SU-DHL-6 (cell line): Measurements from ENCODE around the gene TANGO2.

Experiments used
- H2AFZ ChIP-seq: fragments of 200-600 bp; sonication (generic); 2 replicates; pipeline ENCODE4 v1.6.1; 2014; ENCODE audit warnings: low read depth, mild to moderate bottlenecking, moderate library complexity, mixed read lengths, antibody characterized with exemption, low read length; ENCODE audit not compliant: severe bottlenecking
- H3F3A ChIP-seq: fragments of 200-600 bp; shearing (Covaris generic); 2 replicates; pipeline ENCODE4 v1.6.0; 2016; ENCODE audit warnings: antibody characterized with exemption, mild to moderate bottlenecking; ENCODE audit not compliant: insufficient read depth
- H3K27ac ChIP-seq: fragments of 200-600 bp; sonication (generic); 2 replicates; pipeline ENCODE4 v1.5.1; 2016; ENCODE audit warnings: low read depth, mild to moderate bottlenecking, low read length, moderate library complexity, mixed read lengths
- H3K27me3 ChIP-seq: fragments of 200-600 bp; sonication (generic), shearing (Covaris generic); 2 replicates; pipeline ENCODE4 v1.6.0; 2014; ENCODE audit warnings: mild to moderate bottlenecking, low read length
- H3K36me3 ChIP-seq: fragments of 200-600 bp; sonication (generic); 2 replicates; pipeline ENCODE4 v1.6.1; 2014; ENCODE audit warnings: mild to moderate bottlenecking, low read length, mixed read lengths
- H3K4me2 ChIP-seq: fragments of 300-600, 200-600 bp; shearing (Covaris generic), sonication (generic); 2 replicates; pipeline ENCODE4 v1.6.0; 2014; ENCODE audit warnings: low read length, low read depth, mild to moderate bottlenecking; ENCODE audit not compliant: poor library complexity, severe bottlenecking
- H3K4me3 ChIP-seq: fragments of 200-600 bp; sonication (generic); 2 replicates; pipeline ENCODE4 v1.5.1; 2014; ENCODE audit warnings: antibody characterized with exemption, low read length, mild to moderate bottlenecking, mixed read lengths; ENCODE audit not compliant: insufficient read depth, poor library complexity, severe bottlenecking
- H3K79me2 ChIP-seq: fragments of 200-600 bp; sonication (generic); 2 replicates; pipeline ENCODE4 v1.6.1; 2014; ENCODE audit warnings: mild to moderate bottlenecking, low read length, moderate library complexity; ENCODE audit not compliant: insufficient read depth
- H3K9ac ChIP-seq: fragments of 200-600 bp; sonication (generic); 2 replicates; pipeline ENCODE4 v1.7.0; 2014; ENCODE audit warnings: mild to moderate bottlenecking, low read length
- H3K9me2 ChIP-seq: fragments of 200-600 bp; sonication (generic); replicated peaks from 2 replicates; pipeline ENCODE4 v1.6.1; 2014; ENCODE audit warnings: low read length; ENCODE audit not compliant: insufficient read depth
- H3K9me3 ChIP-seq: fragments of 200-600 bp; sonication (generic); 2 replicates; pipeline ENCODE4 v1.6.1; 2014; ENCODE audit warnings: low read length, mixed read lengths; ENCODE audit not compliant: insufficient read depth
- H4K20me1 ChIP-seq: fragments of 200-600 bp; sonication (generic); 2 replicates; pipeline ENCODE4 v1.6.1; 2014; ENCODE audit warnings: low read depth, mild to moderate bottlenecking, antibody characterized with exemption, low read length, moderate library complexity, mixed read lengths
- EZH2phosphoT487 ChIP-seq: fragments of 200-600 bp; sonication (generic), shearing (Covaris generic); conservative IDR thresholded peaks from 2 replicates; pipeline ENCODE4 v1.6.1; 2018; ENCODE audit warnings: mild to moderate bottlenecking, antibody characterized with exemption, low read length, moderate library complexity, mixed read lengths
- TF ChIP-seq, protein P1 (sequence below): fragments of 200-600 bp; sonication (generic); IDR thresholded peaks from one replicate; pipeline ENCODE4 v1.5.1; 2017; ENCODE audit warnings: antibody characterized with exemption, mild to moderate bottlenecking, low read length, moderate library complexity; ENCODE audit not compliant: insufficient read depth, poor library complexity, severe bottlenecking

The TANGO2 gene, protein sequence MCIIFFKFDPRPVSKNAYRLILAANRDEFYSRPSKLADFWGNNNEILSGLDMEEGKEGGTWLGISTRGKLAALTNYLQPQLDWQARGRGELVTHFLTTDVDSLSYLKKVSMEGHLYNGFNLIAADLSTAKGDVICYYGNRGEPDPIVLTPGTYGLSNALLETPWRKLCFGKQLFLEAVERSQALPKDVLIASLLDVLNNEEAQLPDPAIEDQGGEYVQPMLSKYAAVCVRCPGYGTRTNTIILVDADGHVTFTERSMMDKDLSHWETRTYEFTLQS

DNA sequence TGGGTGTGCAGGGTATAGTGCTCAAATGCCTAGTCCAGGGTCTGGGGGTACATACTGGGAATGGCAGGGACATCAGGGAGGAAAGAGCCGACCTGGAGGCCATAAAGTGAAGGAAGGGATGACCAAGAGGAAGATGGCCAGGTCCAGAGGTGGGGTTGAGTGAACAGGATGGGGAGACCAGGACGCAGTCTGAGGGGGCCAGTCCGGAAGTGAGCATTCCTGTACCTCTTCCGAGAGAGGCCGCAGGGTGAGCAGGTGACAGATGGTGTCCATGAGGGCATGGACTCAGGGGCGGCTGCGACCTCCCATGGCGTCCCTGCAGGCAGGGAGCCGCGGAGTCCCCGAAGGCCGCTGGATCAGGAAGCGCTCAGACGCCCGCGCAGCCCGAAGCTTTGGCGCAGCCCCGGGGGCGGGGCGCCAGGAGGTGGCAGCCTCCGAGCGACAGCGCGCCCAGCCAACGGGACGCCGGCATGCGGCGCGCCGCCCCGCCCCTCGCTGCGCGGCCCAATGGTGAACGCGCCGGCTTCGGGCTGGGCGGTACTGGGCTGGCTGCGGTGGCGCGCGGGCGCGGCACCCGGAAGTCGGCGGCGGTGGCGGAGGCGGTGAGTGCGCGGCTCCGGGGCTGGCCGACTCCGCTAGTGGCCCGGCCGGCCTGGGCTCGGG is at the start of gene TANGO2:
Gene TANGO2, plus strand, starts transcription at position 578 of the 663 bp plus-strand sequence. CDS start 15,689 bp downstream, outside the sequence.
- no peaks in the 10 kb centered on the region for H3K36me3 ChIP-seq
- H2AFZ ChIP-seq, result peak within 1 kb of the TSS; percentile 64
- H3F3A ChIP-seq, result no peaks in the 10 kb centered on the region
- peak within 1 kb of the TSS; percentile 85 for H3K4me3 ChIP-seq
- peaks cover 9% of the 10 kb centered on the region; the same call in 1 of the 2 replicates for H3K79me2 ChIP-seq
- H3K4me2 ChIP-seq, result peak within 1 kb of the TSS; percentile 74
- no peaks in the 10 kb centered on the region for H4K20me1 ChIP-seq
- H3K27ac ChIP-seq, result no peak within 1 kb of the TSS
- H3K27me3 ChIP-seq, result no peaks in the 10 kb centered on the region
- no peaks in the 10 kb centered on the region for H3K9me2 ChIP-seq
- no peaks in the 10 kb centered on the region for H3K9me3 ChIP-seq
- no peak for TF ChIP-seq EZH2phosphoT487
- TF ChIP-seq, protein P1, sequence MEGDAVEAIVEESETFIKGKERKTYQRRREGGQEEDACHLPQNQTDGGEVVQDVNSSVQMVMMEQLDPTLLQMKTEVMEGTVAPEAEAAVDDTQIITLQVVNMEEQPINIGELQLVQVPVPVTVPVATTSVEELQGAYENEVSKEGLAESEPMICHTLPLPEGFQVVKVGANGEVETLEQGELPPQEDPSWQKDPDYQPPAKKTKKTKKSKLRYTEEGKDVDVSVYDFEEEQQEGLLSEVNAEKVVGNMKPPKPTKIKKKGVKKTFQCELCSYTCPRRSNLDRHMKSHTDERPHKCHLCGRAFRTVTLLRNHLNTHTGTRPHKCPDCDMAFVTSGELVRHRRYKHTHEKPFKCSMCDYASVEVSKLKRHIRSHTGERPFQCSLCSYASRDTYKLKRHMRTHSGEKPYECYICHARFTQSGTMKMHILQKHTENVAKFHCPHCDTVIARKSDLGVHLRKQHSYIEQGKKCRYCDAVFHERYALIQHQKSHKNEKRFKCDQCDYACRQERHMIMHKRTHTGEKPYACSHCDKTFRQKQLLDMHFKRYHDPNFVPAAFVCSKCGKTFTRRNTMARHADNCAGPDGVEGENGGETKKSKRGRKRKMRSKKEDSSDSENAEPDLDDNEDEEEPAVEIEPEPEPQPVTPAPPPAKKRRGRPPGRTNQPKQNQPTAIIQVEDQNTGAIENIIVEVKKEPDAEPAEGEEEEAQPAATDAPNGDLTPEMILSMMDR, result no peak
- H3K9ac ChIP-seq, result peak within 1 kb of the TSS; percentile 85

DNA sequence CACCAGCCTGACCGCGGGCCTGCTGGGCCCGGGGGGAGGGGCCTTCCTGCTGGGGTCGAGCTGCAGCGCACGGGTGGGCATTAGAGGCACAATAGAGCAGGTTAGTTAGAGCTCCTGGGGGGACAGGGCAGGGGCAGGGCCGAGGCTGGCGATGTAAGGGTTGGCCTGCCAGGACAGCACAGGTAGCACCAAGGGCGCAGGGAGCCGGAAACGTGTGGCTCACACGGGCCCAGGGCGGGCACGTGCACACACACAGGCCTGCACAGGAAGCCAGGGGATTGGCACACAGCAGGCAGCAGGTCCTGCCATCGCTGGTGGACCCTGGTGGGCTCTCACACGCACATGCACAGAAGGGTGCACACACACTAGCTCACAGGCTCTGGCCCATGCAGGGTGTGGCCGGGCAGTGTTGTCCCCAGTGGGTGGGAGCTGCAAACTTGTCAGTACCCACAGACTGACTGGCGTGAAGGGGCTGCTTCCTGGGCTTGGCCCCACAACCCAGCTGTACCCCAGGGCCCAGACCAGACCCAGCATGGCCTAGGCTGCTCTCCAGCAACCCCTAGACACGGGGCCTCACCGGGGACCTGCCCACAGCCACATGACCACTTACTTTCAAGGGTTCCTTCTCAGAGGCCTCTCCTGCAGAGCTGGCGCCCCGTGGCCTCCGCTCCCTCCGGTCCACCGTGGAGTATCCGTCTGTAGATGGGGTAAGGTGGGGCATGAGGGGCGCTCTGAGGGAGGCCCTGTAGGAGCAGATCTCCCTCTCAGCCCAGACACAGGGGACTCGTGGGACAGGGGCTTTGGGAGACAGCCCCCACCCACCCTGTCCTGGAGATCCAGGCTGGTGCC is 49.4 kb upstream of the TANGO2 start:
- Histone ChIP-seq H3K9me2 (no peaks in the 10 kb centered on the region), H3K36me3 (no peaks in the 10 kb centered on the region), H3K79me2 (no peaks in the 10 kb centered on the region), H3K4me2 (no peak overlapping the region), H3K9ac (no peak overlapping the region), H2AFZ (no peak overlapping the region), H3K27me3 (no peaks in the 10 kb centered on the region), H3K27ac (no peak overlapping the region), H3K9me3 (no peaks in the 10 kb centered on the region), H4K20me1 (no peaks in the 10 kb centered on the region), H3K4me3 (no peak overlapping the region), H3F3A (no peaks in the 10 kb centered on the region)
- no peak for TF ChIP-seq EZH2phosphoT487
- TF ChIP-seq, protein P1, result no peak

DNA sequence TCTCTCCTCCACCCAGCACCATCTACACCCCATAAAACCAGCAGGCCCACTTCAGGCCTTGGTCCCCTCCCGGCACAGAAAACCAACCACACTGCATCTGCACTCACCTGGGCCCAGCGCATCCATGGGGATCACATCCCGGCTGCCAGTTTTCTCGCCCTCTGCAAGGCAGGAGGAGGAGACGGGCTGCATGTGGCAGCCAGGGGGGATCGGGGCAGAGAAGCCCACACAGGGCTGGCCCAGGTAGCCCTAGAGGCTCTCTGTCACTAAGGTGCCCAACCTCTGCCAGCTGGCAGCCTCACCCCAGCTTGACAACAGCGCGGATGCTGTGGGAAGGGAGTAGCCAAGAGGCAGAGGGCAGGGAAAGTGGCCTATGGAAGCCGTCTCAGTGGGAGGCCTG is 48.7 kb upstream of the TANGO2 start:
- TF ChIP-seq EZH2phosphoT487, result no peak
- TF ChIP-seq, protein P1, result no peak
- no peak overlapping the region for H3K4me2 ChIP-seq
- H3K9ac ChIP-seq, result no peak overlapping the region
- H2AFZ ChIP-seq, result no peak overlapping the region
- H3K9me2 ChIP-seq, result no peaks in the 10 kb centered on the region
- no peak overlapping the region for H3K4me3 ChIP-seq
- no peaks in the 10 kb centered on the region for H3K79me2 ChIP-seq
- no peaks in the 10 kb centered on the region for H4K20me1 ChIP-seq
- H3K9me3 ChIP-seq, result no peaks in the 10 kb centered on the region
- H3F3A ChIP-seq, result no peaks in the 10 kb centered on the region
- H3K36me3 ChIP-seq, result no peaks in the 10 kb centered on the region
- H3K27me3 ChIP-seq, result no peaks in the 10 kb centered on the region
- no peak overlapping the region for H3K27ac ChIP-seq
